Astrocyte of the cerebellum (primary cell): Measurements from ENCODE around the gene SKIC8.

Experiments
- DNase-seq: peaks from one replicate; pipeline ENCODE4 v3.0.0-alpha.2; 2011; ENCODE audit warnings: low read depth
- H3K4me3 ChIP-seq: 2 replicates; pipeline ENCODE4 v1.5.1; 2011; ENCODE audit warnings: mild to moderate bottlenecking, low read depth, low read length, moderate library complexity
- CTCF ChIP-seq: IDR thresholded peaks from 2 replicates; pipeline ENCODE4 v1.5.1; 2012; ENCODE audit warnings: low read length, low read depth, moderate library complexity, mild to moderate bottlenecking; ENCODE audit errors: missing control alignments
- in situ Hi-C: cut with HindIII; loops from 2 replicates; pipeline ENCODE4 v1.10.0; 2017; ENCODE audit warnings: low sequenced_read_pairs

The SKIC8 gene

GRCh38 chr15:78311292-78311691, 11.9 kb upstream of the SKIC8 start:
- no peak overlapping the region for H3K4me3 ChIP-seq
- TF ChIP-seq CTCF = no peak
- in situ Hi-C loops = no loop called here
- no peak for DNase-seq

- in situ Hi-C loops = no loop called here
- peak; percentile 50 for DNase-seq
- no peak overlapping the region for H3K4me3 ChIP-seq
- TF ChIP-seq CTCF = peak; percentile 98
These were observed 9.1 kb upstream of the SKIC8 start for GRCh38 chr15:78308422-78309032.

- no peak for TF ChIP-seq CTCF
- no peak overlapping the region for H3K4me3 ChIP-seq
- DNase-seq = no peak
- in situ Hi-C loops = no loop called here
These were observed 8.6 kb upstream of the SKIC8 start for GRCh38 chr15:78307976-78308375.

- no peak for TF ChIP-seq CTCF
These were observed 6.9 kb upstream of the SKIC8 start for GRCh38 chr15:78306176-78306774.

GRCh38 chr15:78304216-78305066, 5.0 kb upstream of the SKIC8 start:
- TF ChIP-seq CTCF = no peak
- H3K4me3 ChIP-seq = no peak overlapping the region
- in situ Hi-C loops = no loop called here
- no peak for DNase-seq

More at GRCh38 chr15:78306176-78306774, 6.9 kb upstream of the SKIC8 start:
- in situ Hi-C loops = no loop called here
- no peak overlapping the region for H3K4me3 ChIP-seq
- peak; percentile 83 for DNase-seq

- in situ Hi-C loops = no loop called here
- DNase-seq = peak; percentile 81
- no peak overlapping the region for H3K4me3 ChIP-seq
- no peak for TF ChIP-seq CTCF
These were observed 3.3 kb upstream of the SKIC8 start for GRCh38 chr15:78302579-78303312.
